Thyroid gland (tissue), 4 donors: ENCODE measurements around the gene CNPY2.

Experiments
- POLR2A ChIP-seq, 2 donors: fragments of 450-650 bp; IDR thresholded peaks; one replicate each; pipeline ENCODE4 v1.6.1; 2017; ENCODE audit warnings: antibody characterized with exemption in 2 of 2, mild to moderate bottlenecking in 2 of 2, moderate library complexity in 1 of 2
- TF ChIP-seq, protein P1 (sequence below), 6 experiments: fragments of 200-600 bp in 3 of 6; fragments of 450-650 bp in 3 of 6; sonication (generic) in 3 of 6; IDR thresholded peaks; one replicate each; pipeline ENCODE4 v1.5.1; 2016 to 2019; ENCODE audit warnings: antibody characterized with exemption in 6 of 6, mild to moderate bottlenecking in 2 of 6, inconsistent platforms in 1 of 6, moderate library complexity in 1 of 6

DNA sequence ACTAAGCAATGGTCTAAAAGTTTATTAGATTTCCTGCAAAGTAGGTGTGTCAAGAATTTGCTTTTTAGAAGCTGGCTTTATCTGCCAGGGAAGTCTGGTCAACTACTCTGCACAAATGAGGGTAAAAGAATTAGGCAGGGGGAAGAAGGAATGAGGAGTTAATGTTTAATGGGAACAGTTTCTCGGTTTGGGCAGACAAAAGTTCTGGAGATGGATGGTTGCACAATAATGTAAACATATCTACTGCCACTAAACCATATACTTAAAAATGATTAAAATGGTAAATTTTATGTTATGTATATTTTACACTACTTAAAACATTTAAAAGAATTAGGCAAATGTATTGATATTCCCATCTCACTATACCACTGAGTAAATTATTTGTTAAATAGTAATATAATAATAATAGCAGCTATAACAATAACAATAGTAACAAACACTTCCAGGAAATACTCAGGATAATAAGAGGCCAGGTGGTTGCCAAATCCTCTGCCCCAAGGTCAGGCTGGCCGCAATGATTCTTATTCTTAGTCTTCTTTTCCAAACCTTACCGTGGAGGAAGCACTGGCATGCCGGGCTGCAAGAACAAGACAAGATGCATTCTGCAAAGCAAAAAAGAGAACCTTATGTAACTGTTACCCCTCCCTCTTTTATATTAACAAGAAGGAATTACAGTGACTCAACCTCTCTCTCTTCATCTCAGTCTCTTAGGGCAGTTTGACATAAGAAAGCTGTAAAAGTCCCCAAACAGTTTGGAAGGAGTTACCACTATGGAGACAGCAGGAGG is 29.6 kb downstream of the CNPY2 start:
- TF ChIP-seq, protein P1, sequence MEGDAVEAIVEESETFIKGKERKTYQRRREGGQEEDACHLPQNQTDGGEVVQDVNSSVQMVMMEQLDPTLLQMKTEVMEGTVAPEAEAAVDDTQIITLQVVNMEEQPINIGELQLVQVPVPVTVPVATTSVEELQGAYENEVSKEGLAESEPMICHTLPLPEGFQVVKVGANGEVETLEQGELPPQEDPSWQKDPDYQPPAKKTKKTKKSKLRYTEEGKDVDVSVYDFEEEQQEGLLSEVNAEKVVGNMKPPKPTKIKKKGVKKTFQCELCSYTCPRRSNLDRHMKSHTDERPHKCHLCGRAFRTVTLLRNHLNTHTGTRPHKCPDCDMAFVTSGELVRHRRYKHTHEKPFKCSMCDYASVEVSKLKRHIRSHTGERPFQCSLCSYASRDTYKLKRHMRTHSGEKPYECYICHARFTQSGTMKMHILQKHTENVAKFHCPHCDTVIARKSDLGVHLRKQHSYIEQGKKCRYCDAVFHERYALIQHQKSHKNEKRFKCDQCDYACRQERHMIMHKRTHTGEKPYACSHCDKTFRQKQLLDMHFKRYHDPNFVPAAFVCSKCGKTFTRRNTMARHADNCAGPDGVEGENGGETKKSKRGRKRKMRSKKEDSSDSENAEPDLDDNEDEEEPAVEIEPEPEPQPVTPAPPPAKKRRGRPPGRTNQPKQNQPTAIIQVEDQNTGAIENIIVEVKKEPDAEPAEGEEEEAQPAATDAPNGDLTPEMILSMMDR (IDR thresholded peaks at IDR 0.05) = no peak
- TF ChIP-seq POLR2A (IDR thresholded peaks at IDR 0.05) = no peak
